22Rv1 (cell line): ENCODE results near the gene SLC1A3.

Source experiments
- H3K27ac ChIP-seq: fragments of 450-650 bp; 2 replicates; pipeline ENCODE4 v1.5.1; 2017
- ZFX ChIP-seq: fragments of 450-650 bp; IDR thresholded peaks from 2 replicates; pipeline ENCODE4 v1.6.1; 2017; ENCODE audit warnings: antibody characterized with exemption, borderline replicate concordance
- TF ChIP-seq, protein P1 (sequence below): fragments of 450-650 bp; IDR thresholded peaks from 2 replicates; pipeline ENCODE4 v1.5.1; 2017; ENCODE audit warnings: mild to moderate bottlenecking

The SLC1A3 gene

DNA sequence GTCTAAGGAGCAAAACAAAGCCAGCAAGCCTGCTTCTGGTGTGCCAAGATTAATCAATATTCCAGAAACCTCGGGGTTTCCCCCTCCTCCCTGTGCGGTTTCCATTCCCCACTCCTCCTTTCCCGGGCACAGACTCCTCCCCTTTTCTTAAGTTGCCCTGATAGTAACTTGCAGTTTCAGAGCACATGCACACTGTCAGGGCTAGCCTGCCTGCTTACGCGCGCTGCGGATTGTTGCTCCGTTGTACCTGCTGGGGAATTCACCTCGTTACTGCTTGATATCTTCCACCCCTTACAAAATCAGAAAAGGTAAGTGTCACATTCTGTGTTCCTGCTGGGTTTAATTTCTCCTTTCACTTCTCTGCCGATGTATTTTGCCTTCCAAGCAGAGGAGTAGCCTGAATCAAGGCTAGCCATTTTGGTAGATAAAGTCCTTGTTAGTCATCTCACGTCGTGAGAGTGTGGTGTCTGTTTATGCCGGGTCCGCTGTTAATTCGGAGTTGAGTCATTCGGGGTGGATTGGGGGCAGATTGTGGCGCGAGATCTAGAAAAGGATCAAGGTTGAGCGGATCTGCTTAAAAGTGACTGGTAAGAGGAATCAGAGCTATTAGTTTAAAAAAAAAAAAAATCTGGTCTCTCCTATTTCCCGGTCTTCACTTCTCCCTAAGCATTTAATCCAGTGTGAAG lies at the start of gene SLC1A3:
Gene SLC1A3 (plus strand): TSS at position 179 of the 686 bp plus-strand sequence. CDS start 1,818 bp downstream, outside the sequence.
- peak within 1 kb of the TSS; percentile 59 for H3K27ac ChIP-seq
- TF ChIP-seq ZFX: no peak
- TF ChIP-seq, protein P1, sequence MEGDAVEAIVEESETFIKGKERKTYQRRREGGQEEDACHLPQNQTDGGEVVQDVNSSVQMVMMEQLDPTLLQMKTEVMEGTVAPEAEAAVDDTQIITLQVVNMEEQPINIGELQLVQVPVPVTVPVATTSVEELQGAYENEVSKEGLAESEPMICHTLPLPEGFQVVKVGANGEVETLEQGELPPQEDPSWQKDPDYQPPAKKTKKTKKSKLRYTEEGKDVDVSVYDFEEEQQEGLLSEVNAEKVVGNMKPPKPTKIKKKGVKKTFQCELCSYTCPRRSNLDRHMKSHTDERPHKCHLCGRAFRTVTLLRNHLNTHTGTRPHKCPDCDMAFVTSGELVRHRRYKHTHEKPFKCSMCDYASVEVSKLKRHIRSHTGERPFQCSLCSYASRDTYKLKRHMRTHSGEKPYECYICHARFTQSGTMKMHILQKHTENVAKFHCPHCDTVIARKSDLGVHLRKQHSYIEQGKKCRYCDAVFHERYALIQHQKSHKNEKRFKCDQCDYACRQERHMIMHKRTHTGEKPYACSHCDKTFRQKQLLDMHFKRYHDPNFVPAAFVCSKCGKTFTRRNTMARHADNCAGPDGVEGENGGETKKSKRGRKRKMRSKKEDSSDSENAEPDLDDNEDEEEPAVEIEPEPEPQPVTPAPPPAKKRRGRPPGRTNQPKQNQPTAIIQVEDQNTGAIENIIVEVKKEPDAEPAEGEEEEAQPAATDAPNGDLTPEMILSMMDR: no peak

DNA sequence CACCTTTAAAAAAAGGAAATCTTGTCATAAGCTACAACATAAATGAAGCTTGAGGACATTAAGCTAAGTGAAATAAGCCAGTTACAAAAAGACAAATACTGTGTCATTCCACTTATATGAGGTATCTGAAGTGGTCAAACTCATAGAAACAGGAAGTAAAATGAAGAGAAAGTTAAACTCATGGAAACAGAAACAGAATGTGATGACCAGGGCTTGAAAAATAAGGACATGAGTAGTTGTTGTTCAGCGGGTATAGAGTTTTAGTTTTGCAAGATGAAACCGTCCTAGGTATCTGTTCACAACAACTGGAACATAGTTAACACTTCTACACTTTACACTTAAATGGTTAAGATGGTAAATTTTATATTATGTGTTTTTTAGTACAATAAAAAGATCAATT lies 47.8 kb upstream of the SLC1A3 start:
- TF ChIP-seq, protein P1: no peak
- no peak for TF ChIP-seq ZFX
- no peak overlapping the region for H3K27ac ChIP-seq

DNA sequence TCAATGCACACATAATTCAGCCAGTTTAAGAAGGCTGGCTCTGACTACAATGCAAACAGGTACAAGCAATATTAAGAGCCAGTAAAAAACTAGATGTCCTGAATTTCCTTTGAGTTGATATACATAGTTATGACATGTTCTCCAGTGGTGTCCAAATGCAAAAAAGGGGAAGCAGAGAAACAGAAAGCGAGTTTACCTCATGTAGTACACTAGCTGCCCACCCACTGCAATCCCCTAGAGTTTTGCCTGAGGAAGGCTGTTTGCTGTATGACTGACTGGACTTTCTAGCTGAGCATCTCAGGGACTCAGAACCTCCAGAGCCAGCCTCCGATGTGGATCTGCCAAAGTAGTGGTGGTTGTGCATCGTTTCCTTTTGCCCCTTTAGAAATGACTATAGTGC lies 44.8 kb upstream of the SLC1A3 start:
- no peak overlapping the region for H3K27ac ChIP-seq
- no peak for TF ChIP-seq ZFX
- TF ChIP-seq, protein P1: no peak

DNA sequence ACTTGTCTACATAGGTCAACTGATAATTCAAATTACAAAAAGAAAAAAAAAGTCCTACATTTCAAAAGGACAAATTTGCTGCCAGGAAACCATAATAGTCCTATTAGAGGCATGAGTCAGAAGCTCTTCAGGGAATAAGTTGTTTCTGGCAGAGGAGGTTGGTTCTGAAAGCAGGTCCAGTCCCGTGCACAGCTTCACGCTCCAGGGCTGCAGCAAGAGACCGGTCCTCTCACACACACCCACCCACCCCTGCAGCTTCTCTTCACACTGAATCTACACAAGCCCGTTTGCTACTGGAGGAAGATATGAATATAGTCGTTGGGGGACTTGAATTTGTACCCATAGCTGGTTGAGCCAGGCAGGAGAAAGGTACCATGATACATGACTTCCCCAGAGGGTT lies 36.9 kb upstream of the SLC1A3 start:
- no peak for TF ChIP-seq ZFX
- TF ChIP-seq, protein P1: no peak
- no peak overlapping the region for H3K27ac ChIP-seq

DNA sequence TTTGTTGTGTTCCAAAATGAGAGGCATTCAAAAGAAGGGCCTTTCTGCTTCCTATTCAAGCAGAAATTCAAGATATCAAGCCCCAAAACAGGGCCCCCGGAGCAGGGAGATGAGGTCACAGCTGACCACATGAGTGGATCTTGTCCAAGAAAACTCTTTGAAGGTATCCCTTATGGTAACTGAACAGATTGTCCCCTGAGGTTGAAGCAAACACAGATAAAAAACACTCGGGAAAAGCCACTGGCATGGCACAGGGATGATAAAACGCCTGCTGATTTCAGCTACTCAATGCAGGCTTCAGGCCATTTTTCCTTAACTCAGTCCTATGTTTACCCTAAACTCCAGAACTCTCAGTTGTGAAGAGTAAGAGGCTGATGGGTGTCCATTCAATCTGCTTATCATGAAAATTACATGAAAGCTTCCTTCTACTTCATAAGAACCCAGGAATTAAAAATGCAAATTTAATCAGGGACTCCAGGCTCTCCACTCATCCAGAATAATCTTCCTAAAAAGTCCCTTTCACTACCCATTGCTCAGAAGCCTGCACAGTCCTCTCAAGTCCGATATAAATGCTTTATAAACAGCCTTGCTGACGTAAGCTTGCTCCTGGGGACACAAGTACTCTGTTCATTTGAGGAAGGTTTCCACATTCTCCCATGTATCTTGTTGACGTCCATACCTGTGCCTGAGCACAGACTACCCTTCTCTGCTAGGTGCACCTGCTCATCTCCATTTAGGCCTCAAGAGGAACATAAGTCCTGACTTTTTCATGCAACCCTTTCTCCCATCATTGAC lies 35.9 kb upstream of the SLC1A3 start:
- H3K27ac ChIP-seq: no peak overlapping the region
- TF ChIP-seq ZFX: no peak
- TF ChIP-seq, protein P1: no peak

DNA sequence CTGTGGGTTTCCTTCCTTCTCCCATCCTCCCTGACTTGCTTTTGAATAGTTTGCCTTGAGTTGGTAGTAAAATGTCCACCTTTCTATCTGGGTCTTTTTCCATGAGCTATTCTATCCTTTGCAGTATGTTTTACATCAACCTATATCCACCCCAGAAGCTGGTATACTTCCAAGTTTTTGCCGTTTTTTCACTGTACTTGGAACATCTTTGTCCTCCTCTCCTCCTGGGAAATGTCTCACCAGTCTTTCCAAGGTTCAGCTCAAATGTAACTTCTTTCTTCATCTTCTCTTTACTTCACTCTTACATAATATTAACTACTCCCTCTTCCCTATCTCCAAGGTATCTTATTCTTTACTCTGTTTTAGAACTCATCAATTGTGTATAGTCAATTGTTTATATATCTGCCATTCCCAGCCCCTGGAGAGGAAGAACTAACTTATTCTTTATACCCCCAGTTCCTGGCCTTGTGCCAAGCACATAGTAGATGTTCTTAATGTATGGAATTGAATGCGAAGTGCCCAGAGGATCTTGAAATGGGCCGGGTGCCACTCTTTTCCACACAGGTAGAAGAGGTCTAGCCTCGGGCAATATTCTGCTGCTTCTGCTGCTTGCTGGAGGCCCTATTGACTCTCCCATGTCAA lies 34.9 kb upstream of the SLC1A3 start:
- TF ChIP-seq, protein P1: no peak
- TF ChIP-seq ZFX: no peak
- no peak overlapping the region for H3K27ac ChIP-seq
